HG03139 (cell line): Measurements from ENCODE around the gene GRN.
A peak's percentile ranks its signal among the peaks of the same experiment; 100 is the strongest.

Source experiments
- ATAC-seq: cut with Tn5 transposase; IDR thresholded peaks from one replicate; pipeline ENCODE4 v1.9.1; 2021; ENCODE audit not compliant: unreplicated experiment

GRN gene

DNA sequence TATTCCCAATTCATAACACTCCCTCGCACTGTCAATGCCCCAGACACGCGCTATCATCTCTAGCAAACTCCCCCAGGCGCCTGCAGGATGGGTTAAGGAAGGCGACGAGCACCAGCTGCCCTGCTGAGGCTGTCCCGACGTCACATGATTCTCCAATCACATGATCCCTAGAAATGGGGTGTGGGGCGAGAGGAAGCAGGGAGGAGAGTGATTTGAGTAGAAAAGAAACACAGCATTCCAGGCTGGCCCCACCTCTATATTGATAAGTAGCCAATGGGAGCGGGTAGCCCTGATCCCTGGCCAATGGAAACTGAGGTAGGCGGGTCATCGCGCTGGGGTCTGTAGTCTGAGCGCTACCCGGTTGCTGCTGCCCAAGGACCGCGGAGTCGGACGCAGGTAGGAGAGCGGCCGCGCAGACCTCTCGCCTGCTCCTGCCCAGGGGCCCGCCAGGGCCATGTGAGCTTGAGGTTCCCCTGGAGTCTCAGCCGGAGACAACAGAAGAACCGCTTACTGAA is at the start of gene GRN:
Gene GRN (plus strand): TSS at position 364 of the 515 bp plus-strand sequence. CDS start 3,863 bp downstream, outside the sequence.
- ATAC-seq = peak; percentile 47

DNA sequence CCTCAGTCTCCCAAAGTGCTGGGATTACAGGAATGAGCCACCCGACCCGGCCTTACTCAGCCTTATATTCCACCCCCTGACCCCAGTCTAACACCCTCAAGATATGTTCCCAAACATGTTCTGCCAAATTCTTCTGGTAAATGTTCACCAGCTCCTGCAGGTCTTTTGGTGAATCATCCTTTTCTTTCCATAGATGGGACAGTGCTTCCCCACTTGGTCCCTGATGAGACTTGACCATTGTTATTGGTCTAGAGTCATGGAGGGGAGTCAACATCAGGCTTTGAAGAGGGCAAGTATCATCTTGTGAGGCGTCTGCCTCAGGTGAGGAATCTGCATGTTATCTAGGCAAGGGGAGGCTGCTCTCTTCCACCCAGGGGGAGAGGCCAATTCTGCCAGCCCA is 47.1 kb upstream of the GRN start:
- no peak for ATAC-seq

DNA sequence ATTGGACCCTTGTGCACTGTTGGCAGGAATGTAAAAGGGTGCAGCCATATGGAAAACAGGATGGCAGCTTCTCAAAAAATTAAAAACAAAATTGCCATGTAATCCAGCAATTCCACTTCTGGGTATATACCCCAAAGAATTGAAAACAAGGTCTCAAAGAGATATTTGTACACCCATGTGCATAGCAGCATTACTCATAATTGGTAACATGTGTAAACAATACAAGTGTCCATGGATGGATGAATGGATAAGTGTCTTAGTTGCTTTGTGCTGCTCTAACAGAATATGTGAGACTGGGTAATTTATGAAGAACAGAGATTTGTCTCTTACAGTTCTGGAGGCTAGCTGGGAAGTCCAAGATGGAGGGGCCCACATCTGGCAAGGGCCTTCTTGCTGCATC is 40.5 kb upstream of the GRN start:
- ATAC-seq = no peak

DNA sequence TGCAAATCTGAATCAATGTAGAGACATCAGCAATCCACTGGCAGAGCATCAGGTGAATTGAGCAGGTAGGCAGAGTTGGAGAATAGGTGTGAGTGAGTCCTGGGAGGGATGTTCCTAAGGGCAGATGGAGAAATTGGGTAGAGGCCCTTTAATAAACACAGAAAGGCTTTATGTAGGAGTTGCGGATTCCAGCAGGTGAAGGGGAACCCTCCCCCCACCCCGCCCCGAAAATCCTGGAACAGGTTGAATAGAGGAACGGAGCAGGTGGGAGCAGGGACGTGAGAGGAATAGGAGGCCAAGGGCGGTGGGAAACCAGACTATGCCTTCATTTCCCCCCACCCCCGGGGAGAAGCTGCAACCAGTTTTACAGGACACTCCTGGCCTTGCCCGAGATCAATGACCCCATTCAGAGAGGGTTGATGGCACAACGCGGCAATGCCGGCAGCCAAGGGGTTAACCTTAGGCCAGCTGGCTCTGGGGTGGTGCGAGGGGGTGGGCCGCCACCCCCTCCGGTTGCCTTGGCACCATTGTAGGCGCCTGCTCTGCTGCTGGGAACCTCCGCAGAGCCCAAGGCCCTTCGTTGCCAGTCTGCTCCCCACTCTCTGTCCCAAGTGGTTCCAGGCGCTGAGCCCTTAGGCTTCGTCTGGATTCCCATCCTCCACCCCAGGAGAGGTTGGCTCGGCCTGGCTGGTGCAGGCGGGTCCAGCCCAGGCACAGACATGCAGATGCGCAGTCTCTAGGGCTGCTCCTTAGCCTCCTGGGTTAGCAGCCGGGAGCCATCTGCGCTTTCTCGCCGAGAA is 37.5 kb upstream of the GRN start:
- ATAC-seq = no peak

DNA sequence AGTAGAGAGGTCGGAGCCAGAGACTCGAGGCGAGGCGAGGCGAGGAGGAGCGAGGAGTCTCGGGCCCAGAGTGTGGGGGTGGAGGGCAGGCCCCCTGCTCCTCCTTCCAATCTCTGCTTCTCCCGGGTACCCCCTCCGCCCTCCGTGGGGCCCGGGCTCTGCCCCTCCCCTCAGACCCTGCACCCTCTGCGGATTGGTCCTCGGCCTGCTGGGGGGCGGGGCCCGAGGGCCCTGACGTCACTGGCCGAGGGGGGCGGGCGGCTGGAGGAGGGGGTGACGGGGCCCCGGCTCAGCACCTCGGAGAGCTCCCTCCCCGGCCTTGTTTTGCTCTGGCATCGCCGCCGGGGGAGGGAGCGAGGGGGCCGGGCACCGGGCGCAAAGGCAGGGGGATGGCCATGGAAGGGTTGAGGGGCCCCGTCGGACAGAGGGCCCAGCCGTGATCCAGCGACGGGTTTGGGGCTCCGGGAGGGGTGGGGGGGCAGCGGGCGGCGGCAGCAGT is 36.7 kb upstream of the GRN start, which contains the start of gene RUNDC3A:
Gene RUNDC3A (plus strand): TSS at position 282 of the 499 bp plus-strand sequence. CDS start 232 bp downstream, outside the sequence.
- no peak for ATAC-seq

DNA sequence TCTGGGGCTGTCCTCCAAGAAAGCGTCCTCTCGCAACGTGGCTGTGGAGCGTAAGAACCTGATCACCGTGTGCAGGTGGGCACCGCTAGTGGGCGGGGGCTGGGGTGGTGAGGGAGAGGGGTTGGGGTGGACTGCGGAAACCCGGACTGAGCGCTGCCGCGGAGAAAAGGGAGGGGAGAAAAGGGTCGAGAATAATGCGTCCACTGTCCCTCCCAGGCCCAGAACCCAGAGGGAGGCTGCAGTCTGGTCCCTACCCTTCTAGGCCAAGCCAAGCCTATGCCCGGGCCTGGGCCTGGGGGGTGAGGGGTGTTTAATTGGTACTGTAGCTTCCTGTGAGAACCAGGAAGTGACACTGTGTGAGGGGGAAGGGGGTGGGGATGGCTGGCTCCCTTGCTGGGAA is 36.2 kb upstream of the GRN start:
- ATAC-seq = no peak

DNA sequence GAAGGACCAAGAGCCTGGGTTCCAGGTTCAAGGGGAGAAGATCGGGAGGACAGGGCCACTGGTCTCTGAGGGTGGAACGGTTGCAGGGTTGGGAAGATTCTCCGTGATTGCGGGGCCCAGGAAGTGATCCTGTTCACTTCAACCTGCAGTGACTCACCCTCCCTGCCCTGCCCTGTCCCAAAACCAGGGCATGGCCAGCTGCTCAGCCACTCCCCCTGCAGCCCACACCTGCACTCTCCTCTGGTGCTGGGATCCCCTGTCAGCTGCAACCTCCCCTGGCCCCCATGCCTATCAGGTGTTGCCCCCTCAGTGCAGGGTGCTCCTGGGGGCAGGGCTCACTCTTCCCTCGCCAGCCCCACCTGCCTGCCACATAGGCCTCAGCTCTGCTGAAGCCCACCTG is 35.6 kb upstream of the GRN start:
- no peak for ATAC-seq

DNA sequence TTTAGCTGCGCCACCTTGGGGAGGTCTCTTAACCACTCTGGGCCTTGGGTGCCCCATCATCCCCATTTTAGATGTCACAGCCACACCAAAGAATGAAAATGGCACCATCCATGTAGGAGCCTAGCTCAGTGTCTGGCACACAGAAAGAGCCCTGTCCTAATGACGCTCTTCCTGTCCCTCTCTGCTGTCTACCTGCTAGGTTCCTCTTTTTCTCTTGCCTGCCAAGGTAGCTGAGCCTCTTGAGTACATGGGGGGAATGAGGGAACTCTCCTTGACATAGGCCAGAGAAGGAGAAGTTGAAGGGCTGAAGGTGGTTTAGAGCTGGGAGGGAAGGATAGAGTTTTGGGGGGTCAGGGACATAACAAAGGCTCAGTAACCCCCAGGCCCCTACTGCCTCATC is 34.9 kb upstream of the GRN start:
- no peak for ATAC-seq

DNA sequence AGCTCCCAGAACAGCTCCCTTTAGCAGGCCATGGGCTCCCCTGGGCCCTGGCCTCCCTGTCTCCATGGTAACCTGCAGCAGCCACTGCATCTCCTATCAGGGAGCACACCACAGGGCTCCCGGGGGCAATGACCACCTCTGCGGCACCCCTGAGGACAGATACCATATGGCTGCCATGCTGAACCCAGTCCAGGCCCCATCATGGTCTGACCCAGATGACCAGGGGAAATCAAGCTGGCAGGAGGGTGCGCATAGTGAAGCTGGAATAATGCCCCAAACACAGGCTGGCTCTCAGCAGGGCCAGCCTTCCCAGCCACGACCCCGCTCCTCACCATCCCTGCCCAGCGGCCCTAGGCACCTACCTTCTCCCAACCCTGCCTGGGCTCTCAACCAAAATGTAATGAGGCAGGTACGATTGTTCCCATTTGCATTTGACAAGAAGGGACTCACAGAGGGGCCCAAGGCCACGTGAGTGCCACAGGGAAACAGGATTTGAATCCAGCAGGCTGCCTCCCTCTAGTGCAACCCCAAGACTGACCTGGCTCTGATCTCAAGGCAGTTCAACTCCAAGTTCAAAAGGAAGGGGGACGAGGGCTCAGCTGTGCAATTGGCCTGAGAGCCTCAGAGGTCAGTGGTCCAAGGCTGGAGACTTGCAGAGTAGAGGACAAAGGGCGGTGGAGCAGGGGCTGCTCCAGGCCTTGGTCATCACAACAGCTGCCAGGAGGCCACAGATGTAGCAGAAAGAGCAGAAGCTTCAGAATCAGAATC is 34.3 kb upstream of the GRN start:
- no peak for ATAC-seq

DNA sequence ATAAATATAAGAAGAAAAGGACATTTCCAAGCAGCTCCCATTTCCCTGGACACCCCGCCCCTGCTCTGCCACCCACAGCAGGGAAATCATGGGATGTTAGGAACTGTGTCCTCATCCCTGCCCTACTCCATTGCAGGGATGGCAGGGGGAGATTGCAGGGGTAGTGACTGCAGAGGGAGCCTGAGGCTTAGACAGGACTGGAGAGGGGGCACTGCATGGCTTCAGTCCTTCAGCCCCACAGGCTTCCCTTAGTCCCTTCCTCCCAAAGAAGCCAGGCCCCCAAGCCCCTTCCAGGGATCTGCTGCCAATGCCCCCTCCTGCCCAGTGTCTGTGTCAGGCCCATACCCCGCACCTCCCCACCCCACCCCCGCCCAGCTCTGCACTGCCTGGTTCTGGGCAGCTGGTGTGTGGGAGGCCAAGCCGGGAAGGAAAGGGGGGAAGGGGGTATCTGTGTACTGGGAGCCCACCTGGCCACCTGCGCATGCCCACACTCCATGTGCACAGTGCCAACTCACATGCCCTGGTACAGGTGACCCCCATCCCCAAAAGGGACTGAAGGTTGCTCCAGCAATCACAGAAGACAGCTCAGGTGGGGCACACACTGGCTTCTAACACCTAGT is 33.4 kb upstream of the GRN start:
- ATAC-seq = no peak

DNA sequence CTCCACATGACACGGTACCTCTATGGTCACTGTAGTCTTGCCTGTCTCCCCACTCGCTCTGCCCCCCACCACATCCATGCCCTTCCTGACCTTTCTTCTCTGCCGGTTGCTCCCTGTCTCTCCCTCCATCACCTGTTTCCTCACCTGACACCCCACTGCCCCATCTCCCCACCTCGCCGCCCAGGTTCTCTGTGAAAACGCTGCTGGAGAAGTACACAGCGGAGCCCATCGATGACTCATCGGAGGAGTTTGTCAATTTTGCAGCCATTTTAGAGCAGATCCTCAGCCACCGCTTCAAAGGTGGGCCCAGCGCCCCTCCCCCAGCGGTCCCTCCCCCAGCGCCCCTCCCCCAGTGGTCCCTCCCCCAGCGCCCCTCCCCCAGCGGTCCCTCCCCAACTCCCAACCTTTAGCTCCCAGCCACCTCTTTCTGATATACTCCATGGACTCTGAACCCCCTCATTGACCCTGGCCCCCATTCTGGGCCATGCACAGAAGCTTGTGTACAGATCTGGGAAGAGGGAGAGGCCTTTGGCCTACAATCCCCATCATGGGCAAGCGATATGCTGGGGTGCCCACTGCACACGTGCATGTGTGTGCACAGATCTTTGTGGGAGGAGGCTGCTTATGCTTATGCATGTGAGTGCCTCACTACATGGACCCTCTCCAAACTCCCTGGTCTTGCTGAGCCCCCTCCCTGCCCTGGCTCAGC is 32.6 kb upstream of the GRN start:
- no peak for ATAC-seq

DNA sequence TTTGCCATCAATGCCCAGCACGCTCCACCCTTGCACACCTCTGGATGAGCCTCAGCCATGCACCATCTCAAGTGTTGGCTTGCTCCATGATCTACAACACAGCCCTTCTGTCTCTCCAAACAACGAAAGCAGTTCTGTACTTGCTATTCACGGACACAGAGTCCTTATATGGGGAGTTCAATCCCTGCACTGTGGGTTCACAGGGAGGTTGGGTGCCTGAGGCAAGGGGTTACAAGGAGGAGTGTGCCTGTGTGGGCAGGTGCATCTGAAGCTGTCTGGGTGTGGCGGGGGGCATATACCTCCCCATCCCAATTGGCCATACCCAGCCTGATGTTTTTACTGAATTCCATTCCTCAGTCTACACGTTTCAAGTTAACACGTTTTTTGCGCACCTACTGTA is 31.1 kb upstream of the GRN start:
- ATAC-seq = no peak

DNA sequence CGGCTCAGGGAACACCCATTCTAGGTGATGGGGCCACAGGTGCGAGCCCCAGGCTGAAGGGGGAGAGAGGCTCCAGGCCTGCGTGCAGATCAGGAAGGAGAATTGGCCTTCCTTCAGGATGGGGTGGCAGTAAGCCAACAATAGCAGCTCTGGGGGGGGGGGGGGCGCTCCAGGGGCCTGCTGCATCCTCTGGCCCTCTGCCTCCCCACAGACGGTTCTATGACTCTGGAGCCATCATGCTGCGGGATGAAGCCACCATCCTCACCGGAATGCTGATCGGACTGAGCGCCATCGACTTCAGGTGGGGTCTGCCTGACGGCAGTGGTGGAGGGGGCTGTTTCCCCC is 30.6 kb upstream of the GRN start:
- ATAC-seq = no peak

DNA sequence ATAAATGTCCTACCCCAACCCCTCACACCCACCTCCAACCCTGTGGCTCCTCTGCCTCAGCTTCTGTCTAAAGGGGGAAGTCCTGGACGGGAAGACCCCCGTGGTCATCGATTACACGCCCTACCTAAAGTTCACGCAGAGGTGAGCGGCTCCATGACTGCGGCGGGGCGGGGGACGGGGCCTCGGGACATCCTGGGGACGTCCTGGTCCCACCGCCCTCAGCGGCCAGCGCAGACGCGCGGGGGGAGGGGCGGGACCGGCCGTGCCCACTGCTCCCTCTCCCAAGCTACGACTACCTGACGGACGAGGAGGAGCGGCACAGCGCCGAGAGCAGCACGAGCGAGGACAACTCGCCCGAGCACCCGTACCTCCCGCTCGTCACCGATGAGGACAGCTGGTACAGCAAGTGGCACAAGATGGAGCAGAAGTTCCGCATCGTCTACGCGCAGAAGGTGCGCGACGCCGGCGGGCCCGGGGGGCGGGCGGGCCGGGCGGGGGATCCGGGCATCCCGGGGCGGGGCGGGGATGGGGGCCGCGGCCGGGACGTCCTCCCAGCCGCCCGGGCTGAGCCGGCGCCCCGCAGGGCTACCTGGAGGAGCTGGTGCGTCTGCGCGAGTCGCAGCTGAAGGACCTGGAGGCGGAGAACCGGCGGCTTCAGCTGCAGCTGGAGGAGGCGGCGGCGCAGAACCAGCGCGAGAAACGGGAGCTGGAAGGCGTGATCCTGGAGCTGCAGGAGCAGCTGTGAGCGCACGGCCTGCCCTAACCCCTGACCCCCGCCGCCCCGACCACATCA is 30.0 kb upstream of the GRN start:
- no peak for ATAC-seq

DNA sequence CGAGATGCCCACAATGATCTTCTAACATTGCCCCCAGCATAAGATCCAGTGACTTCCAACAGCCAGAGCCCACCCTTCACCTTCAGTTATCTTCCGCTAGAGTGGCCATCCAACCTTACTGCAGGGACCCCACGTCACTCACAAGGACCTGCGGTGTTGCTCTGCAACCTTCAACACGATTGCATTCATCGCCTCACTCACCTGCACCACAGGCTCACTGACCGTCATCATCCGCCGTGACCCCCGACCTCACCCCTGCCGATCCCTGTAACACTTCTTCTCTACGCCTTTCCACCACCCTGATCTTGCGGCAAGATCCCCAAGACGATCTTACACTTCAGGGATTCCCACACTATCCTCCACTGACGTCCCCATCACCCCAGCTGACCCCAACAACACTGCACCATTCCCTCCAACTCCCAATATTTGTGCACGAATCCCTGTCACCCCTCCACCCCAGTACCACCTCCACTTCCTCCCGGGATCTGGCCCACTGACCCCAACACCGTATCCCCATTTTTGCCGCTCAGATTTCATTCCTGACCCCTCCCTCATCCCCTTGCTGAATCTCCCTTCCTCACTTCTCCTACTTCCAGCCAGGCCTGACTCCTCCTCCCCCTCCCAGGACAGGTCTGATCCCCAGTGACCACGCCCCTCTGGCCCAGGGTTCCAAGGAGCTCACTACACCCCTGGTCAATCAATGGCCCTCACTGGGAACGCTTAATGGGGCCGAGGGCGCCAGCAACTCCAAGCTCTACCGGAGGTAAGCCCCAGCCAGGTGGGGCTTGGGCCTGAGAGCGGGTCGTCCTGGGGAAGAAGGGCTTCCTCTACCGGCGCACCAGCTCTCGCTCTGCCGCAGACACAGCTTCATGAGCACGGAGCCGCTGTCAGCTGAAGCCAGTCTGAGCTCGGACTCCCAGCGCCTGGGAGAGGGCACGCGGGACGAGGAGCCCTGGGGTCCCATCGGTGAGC is 29.1 kb upstream of the GRN start:
- no peak for ATAC-seq

DNA sequence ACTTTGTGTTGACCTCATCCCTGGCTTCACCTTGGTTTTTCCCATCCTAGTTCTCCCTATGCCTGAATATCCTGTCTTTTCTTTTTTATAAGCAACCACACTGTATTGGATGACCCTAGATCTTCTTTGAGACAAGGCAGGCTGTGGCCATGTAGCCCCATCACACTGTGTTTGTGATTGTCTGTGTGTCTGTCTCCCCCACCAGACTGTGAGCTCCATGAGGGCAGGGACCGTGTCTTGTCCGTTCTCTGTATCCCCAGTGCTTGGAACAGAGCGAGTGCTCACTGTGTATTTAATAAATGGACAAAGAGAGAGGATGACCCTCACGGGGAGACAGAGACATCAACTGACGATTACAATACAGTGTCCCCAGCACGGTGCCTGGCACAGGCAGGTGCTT is 27.6 kb upstream of the GRN start:
- no peak for ATAC-seq

DNA sequence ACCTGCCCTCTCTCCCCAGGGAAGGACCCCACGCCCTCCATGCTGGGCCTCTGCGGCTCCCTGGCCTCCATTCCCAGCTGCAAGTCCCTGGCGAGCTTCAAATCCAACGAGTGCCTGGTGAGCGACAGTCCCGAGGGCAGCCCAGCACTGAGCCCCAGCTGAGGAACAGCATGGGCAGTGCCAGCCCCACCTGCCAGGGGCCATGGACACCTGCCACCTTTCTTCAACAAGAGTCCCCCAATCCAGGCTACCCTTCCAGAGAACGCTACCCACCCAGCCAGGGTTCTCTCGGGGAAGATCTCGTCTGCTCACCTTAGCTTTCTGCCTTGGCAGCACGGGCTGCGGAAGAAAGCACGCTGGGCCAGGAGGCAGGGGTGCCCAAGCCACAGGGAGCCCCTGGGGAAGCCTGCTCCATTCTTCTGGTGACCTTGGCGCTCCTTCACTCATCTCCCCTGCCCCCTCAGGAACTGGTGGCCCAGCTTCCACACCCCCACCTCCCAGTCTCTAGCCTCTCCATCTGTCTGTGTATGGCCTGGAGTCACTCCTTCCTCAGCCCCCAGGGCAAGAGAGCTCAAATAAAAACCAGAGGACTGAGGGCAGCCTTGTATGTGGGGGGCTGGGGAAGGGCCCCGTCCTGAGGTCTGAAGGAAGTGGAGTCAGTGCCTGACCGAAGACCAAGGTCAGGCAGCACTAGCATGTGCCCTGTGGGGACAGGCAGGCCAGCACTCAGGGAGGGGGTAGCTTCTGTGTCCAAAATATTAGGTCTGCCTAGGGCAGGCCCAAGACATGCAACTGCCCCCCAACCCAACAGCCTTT is 26.8 kb upstream of the GRN start:
- no peak for ATAC-seq

DNA sequence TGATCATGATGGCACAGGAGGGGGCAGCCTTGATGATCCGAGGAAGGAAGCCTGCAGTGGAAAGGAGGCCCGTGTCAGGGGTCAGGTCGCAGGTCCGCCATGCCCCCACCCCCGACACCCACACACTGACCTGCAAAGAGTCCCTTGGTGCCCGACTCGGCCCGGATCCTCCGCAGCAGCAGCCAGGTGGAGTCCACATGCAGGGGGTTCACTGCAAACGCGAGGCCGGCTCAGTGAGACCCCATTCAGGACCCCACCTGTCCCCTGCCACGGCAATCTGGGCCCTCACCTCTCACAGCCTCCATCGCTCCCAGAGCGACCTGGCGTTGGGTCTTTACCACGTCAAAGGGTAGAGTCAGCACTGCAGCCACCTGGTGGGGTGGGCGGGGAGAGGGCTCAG is 25.0 kb upstream of the GRN start:
- no peak for ATAC-seq
